Liver (tissue), 9 donors: ENCODE measurements around the gene RASL11B. TPM values are rescaled to one million over a fixed set of nuclear protein-coding genes. Genes with fewer than 3 reads are reported as not detected.

Source experiments
- DNase-seq: peaks from one replicate; pipeline ENCODE4 v3.0.0-alpha.2; 2017; ENCODE audit warnings: low spot score
- H3K27ac ChIP-seq, 2 donors: one replicate each; pipeline ENCODE4 v1.7.0; 2013; ENCODE audit warnings: inconsistent platforms in 2 of 2, low read length in 2 of 2, control low read depth in 1 of 2, low read depth in 1 of 2, mild to moderate bottlenecking in 1 of 2
- H3K27me3 ChIP-seq, 4 donors: one replicate each; pipeline versions ENCODE4 v1.6.1 to v1.7.0; 2013; ENCODE audit warnings: low read length in 3 of 4, inconsistent platforms in 1 of 4, mild to moderate bottlenecking in 1 of 4, moderate library complexity in 1 of 4; ENCODE audit not compliant: control insufficient read depth in 4 of 4, insufficient read depth in 4 of 4
- H3K36me3 ChIP-seq, 4 donors: one replicate each; pipeline versions ENCODE4 v1.6.1 to v1.7.0; 2013; ENCODE audit warnings: low read length in 3 of 4, mild to moderate bottlenecking in 3 of 4, low read depth in 1 of 4, moderate library complexity in 1 of 4; ENCODE audit not compliant: control insufficient read depth in 4 of 4, insufficient read depth in 3 of 4
- H3K4me1 ChIP-seq, 4 donors: one replicate each; pipeline versions ENCODE4 v1.6.1 to v1.7.0; 2013; ENCODE audit warnings: low read length in 3 of 4, mild to moderate bottlenecking in 3 of 4, moderate library complexity in 1 of 4; ENCODE audit not compliant: control insufficient read depth in 4 of 4, insufficient read depth in 4 of 4
- H3K4me3 ChIP-seq, 3 donors: one replicate each; pipeline versions ENCODE4 v1.6.1 to v1.7.0; 2013; ENCODE audit warnings: low read length in 3 of 3, control low read depth in 1 of 3, low read depth in 1 of 3, mild to moderate bottlenecking in 1 of 3
- H3K9ac ChIP-seq, 2 donors: one replicate each; pipeline ENCODE4 v1.7.0; 2013; ENCODE audit warnings: low read length in 2 of 2, mild to moderate bottlenecking in 2 of 2, moderate library complexity in 2 of 2, control low read depth in 1 of 2, low read depth in 1 of 2
- H3K9me3 ChIP-seq, 4 donors: one replicate each; pipeline versions ENCODE4 v1.6.1 to v1.7.0; 2013; ENCODE audit warnings: low read length in 3 of 4; ENCODE audit not compliant: control insufficient read depth in 4 of 4
- ATF3 ChIP-seq: IDR thresholded peaks from 2 replicates; pipeline ENCODE4 v1.6.1; 2016; ENCODE audit warnings: antibody characterized with exemption
- NR2F2 ChIP-seq: IDR thresholded peaks from 2 replicates; pipeline ENCODE4 v1.6.1; 2016; ENCODE audit warnings: antibody characterized with exemption
- RAD21 ChIP-seq, 2 donors: IDR thresholded peaks; 2 replicates each; pipeline ENCODE4 v1.6.1; 2016; ENCODE audit warnings: antibody characterized with exemption in 2 of 2, mild to moderate bottlenecking in 2 of 2
- RXRA ChIP-seq, 2 donors: IDR thresholded peaks; 2 replicates each; pipeline ENCODE4 v1.6.1; 2017 to 2018; ENCODE audit warnings: antibody characterized with exemption in 2 of 2, mild to moderate bottlenecking in 1 of 2
- SP1 ChIP-seq: IDR thresholded peaks from 2 replicates; pipeline ENCODE4 v1.6.1; 2018; ENCODE audit warnings: antibody characterized with exemption, mild to moderate bottlenecking
- YY1 ChIP-seq: IDR thresholded peaks from 2 replicates; pipeline ENCODE4 v1.6.1; 2016; ENCODE audit warnings: antibody characterized with exemption, mild to moderate bottlenecking
- ZBTB33 ChIP-seq: IDR thresholded peaks from 2 replicates; pipeline ENCODE4 v1.6.1; 2016; ENCODE audit warnings: antibody characterized with exemption
- WGBS: extraction: QIAGEN DNeasy Blood & Tissue Kit; methylation state at CpG from one replicate; pipeline ENCODE4 v1.1.7; 2013; 5-methylcytosine and 5-hydroxymethylcytosine counted together
- polyA plus RNA-seq, 2 donors: library from polyadenylated mRNA; stranded (reverse) in 1 of 2; unstranded in 1 of 2; fragments of 200-250 nt in 1 of 2; fragments of >200 nt in 1 of 2; fragmentation: Nextera tagmentation in 1 of 2; extraction: Ambion mirVana in 1 of 2; gene quantifications; one replicate each; pipeline versions ENCODE4 v1.2.1 to v1.2.3, GENCODE V29; 2013 to 2015
- total RNA-seq, 2 donors: library from RNA; depleted of rRNA; stranded (reverse); fragments of >200 nt; gene quantifications; one replicate each; pipeline ENCODE4 v1.2.3, GENCODE V29; 2014
- TF ChIP-seq, protein P1 (sequence below): fragments of 150-350 bp; IDR thresholded peaks from 2 replicates; pipeline ENCODE4 v1.5.1; 2017; ENCODE audit warnings: improper control_type of control experiment, low read depth, low read length; ENCODE audit not compliant: missing input control
- TF ChIP-seq, protein P2 (sequence below): IDR thresholded peaks from 2 replicates; pipeline ENCODE4 v1.6.1; 2016; ENCODE audit warnings: antibody characterized with exemption, mild to moderate bottlenecking
- donor health status: healthy.
- donor health status: healthy.
- donor health status: healthy.
- donor health status: healthy.
- donor health status: healthy.

The RASL11B gene
- total and polyA plus RNA-seq, 4 donors, result 0.19 to 1.0 (median 0.61) TPM

DNA sequence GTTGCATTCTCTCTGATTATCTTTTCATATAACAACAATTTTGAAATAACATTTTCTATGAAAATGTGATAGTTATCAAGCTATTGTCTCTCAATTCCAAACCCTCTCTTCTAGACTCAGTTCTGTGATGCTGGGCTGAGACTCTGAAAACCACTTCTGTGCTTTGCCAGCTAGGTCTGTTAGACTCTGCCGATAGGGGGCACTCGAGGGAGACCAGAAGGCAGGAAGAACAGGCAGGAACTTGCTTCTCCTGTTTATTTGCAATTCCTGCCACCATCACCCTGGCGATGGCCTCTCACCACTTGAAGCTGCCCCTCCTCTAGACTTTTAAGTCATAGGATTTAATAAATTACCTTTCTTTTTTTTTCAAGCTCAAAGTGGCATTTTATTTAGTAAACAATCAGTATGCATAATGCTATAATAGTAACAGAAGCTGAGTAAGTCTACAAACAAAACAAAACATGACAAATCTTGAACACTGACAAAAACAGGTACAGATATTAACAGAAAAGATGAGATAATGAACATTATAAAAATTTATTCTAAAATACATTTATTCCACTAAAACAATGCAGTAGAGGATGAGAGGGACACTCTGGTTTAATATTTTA, 49.7 kb downstream of the RASL11B start:
- no peaks in the 10 kb centered on the region for H3K27me3 ChIP-seq
- H3K4me3 ChIP-seq, result no peak overlapping the region
- WGBS, result 15% methylated on average over 3 of the region's 3 CpGs
- H3K36me3 ChIP-seq, result peaks cover 0 to under 1% (median 0%) of the 10 kb centered on the region in 4 donors
- no peak overlapping the region for H3K27ac ChIP-seq
- H3K9ac ChIP-seq, result no peak overlapping the region
- H3K9me3 ChIP-seq, result no peaks in the 10 kb centered on the region
- DNase-seq, result peak; percentile 67
- peaks cover 6 to 15% (median 9%) of the 10 kb centered on the region in 4 donors for H3K4me1 ChIP-seq
- TF ChIP-seq NR2F2 (no peak), RXRA (IDR thresholded peaks at IDR 0.05) (no peak), RAD21 (IDR thresholded peaks at IDR 0.05) (peak; percentile 67 to 83), ATF3 (no peak), ZBTB33 (no peak)
- TF ChIP-seq, protein P1, sequence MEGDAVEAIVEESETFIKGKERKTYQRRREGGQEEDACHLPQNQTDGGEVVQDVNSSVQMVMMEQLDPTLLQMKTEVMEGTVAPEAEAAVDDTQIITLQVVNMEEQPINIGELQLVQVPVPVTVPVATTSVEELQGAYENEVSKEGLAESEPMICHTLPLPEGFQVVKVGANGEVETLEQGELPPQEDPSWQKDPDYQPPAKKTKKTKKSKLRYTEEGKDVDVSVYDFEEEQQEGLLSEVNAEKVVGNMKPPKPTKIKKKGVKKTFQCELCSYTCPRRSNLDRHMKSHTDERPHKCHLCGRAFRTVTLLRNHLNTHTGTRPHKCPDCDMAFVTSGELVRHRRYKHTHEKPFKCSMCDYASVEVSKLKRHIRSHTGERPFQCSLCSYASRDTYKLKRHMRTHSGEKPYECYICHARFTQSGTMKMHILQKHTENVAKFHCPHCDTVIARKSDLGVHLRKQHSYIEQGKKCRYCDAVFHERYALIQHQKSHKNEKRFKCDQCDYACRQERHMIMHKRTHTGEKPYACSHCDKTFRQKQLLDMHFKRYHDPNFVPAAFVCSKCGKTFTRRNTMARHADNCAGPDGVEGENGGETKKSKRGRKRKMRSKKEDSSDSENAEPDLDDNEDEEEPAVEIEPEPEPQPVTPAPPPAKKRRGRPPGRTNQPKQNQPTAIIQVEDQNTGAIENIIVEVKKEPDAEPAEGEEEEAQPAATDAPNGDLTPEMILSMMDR, result peak; percentile 62

GRCh38 chr4:52912608-52913007, 50.5 kb downstream of the RASL11B start:
- H3K9ac ChIP-seq, result no peak overlapping the region
- no peaks in the 10 kb centered on the region for H3K36me3 ChIP-seq
- peaks cover 6 to 15% (median 9%) of the 10 kb centered on the region in 4 donors for H3K4me1 ChIP-seq
- H3K27me3 ChIP-seq, result no peaks in the 10 kb centered on the region
- no peak overlapping the region for H3K27ac ChIP-seq
- WGBS, result 100% methylated on average over 2 of the region's 2 CpGs
- H3K9me3 ChIP-seq, result no peaks in the 10 kb centered on the region
- H3K4me3 ChIP-seq, result no peak overlapping the region
- TF ChIP-seq YY1, result no peak
- DNase-seq, result no peak

GRCh38 chr4:52914051-52914605, 52.0 kb downstream of the RASL11B start:
- Histone ChIP-seq H3K9ac (peak overlapping the region in 1 of 2 donors; percentile 36), H3K27ac (no peak overlapping the region)
- no peak for DNase-seq

More at GRCh38 chr4:52914051-52914605, 52.0 kb downstream of the RASL11B start:
- H3K4me1 ChIP-seq, result peaks cover 6 to 15% (median 9%) of the 10 kb centered on the region in 4 donors
- no peak overlapping the region for H3K4me3 ChIP-seq
- no peaks in the 10 kb centered on the region for H3K36me3 ChIP-seq
- 41% methylated on average over 3 of the region's 3 CpGs for WGBS
- H3K9me3 ChIP-seq, result no peaks in the 10 kb centered on the region
- TF ChIP-seq, protein P2, sequence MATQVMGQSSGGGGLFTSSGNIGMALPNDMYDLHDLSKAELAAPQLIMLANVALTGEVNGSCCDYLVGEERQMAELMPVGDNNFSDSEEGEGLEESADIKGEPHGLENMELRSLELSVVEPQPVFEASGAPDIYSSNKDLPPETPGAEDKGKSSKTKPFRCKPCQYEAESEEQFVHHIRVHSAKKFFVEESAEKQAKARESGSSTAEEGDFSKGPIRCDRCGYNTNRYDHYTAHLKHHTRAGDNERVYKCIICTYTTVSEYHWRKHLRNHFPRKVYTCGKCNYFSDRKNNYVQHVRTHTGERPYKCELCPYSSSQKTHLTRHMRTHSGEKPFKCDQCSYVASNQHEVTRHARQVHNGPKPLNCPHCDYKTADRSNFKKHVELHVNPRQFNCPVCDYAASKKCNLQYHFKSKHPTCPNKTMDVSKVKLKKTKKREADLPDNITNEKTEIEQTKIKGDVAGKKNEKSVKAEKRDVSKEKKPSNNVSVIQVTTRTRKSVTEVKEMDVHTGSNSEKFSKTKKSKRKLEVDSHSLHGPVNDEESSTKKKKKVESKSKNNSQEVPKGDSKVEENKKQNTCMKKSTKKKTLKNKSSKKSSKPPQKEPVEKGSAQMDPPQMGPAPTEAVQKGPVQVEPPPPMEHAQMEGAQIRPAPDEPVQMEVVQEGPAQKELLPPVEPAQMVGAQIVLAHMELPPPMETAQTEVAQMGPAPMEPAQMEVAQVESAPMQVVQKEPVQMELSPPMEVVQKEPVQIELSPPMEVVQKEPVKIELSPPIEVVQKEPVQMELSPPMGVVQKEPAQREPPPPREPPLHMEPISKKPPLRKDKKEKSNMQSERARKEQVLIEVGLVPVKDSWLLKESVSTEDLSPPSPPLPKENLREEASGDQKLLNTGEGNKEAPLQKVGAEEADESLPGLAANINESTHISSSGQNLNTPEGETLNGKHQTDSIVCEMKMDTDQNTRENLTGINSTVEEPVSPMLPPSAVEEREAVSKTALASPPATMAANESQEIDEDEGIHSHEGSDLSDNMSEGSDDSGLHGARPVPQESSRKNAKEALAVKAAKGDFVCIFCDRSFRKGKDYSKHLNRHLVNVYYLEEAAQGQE, result peak; percentile 34
- TF ChIP-seq RXRA (IDR thresholded peaks at IDR 0.05), result peak; percentile 30 to 64
- peak; percentile 18 for TF ChIP-seq YY1
- TF ChIP-seq NR2F2, result no peak
- TF ChIP-seq SP1, result peak; percentile 68
- H3K27me3 ChIP-seq, result no peaks in the 10 kb centered on the region
